Thoracic aorta (tissue), 2 donors: ENCODE data around the gene PTPRE. TPM values are rescaled to one million over a fixed set of nuclear protein-coding genes. Genes with fewer than 3 reads are reported as not detected.
A peak's percentile ranks its signal among the peaks of the same experiment; 100 is the strongest.

ENCODE experiments used
- ATAC-seq: fragments of 150-250 bp; one replicate; pipeline ENCODE4 v1.8.0; 2017; ENCODE audit warnings: low read depth; ENCODE audit not compliant: insufficient number of reproducible peaks, low FRiP score
- DNase-seq: peaks from one replicate; pipeline ENCODE4 v3.0.0-alpha.2; 2020; ENCODE audit warnings: low spot score
- H3K27ac ChIP-seq, 2 donors: fragments of 200-600 bp; sonication (generic); 1 replicate in 1 of 2; 2 replicates in 1 of 2; pipeline ENCODE4 v1.5.1; 2016; ENCODE audit warnings: mild to moderate bottlenecking in 2 of 2, moderate library complexity in 2 of 2
- H3K27me3 ChIP-seq: fragments of 200-600 bp; sonication (generic); replicated peaks from 2 replicates; pipeline ENCODE4 v1.6.0; 2016; ENCODE audit warnings: mild to moderate bottlenecking; ENCODE audit not compliant: insufficient read depth
- H3K36me3 ChIP-seq: fragments of 200-600 bp; sonication (generic); one replicate; pipeline ENCODE4 v1.5.1; 2016
- H3K4me1 ChIP-seq, 2 donors: fragments of 200-600 bp; sonication (generic); 1 replicate in 1 of 2; 2 replicates in 1 of 2; pipeline versions ENCODE4 v1.5.1 to v1.6.0; 2016; ENCODE audit warnings: low read depth in 2 of 2, mild to moderate bottlenecking in 1 of 2; ENCODE audit not compliant: control insufficient read depth in 1 of 2
- H3K4me3 ChIP-seq: fragments of 200-600 bp; sonication (generic); 2 replicates; pipeline ENCODE4 v1.5.1; 2016; ENCODE audit warnings: mild to moderate bottlenecking
- H3K9me3 ChIP-seq: fragments of 200-600 bp; sonication (generic); 2 replicates; pipeline ENCODE4 v1.5.1; 2016
- total RNA-seq, 2 donors: library from RNA; depleted of rRNA; stranded (reverse); fragments of >200 nt; gene quantifications; one replicate each; pipeline versions ENCODE4 v1.1.0 to v1.2.3, GENCODE V29; 2016
- TF ChIP-seq, protein P1 (sequence below): fragments of 200-600 bp; sonication (generic); IDR thresholded peaks from one replicate; pipeline ENCODE4 v1.5.1; 2019; ENCODE audit warnings: antibody characterized with exemption

The PTPRE gene
- total RNA-seq, 2 donors from 2014 or later: 41.9 to 45.1 TPM

DNA sequence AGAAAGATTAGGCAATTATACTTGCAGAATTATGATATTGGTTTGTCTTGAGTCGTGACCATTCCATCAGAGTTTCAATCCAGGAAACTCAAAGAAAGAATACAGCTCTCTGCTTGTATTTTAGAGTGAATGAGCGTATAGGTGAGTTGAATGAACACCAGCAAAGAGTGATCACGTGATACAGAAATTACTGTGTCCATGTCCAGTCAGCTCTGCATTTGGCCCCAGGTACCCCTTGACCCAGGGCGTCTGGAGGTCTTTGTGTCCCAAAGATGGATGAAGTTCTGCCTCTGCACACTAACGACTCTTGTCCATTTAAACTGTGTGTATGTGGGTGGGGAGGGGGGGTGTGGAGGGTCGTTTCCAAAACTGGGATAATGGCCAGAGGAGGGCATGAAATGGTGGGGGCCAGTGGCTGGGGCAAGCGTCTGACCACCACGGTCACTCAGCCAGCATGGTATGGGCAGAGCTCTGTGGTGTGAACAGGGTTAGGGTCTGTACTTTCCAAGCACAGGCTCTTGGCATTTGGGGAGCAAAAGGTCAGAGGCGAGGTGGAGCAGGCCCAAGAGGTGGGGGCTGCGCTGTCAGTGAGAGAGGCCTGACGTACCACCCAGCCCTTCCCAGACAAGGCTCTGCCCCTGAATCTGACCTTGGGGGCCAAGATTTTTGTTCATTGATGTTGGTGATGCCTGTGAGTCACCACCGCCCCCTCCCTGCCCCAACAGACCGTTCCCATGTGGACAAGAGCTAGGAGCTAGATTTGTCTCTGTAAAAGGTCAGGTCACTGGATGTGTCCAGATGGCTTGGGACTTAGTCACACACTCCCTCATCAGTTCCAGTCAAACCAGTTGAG is 1.4 kb downstream of the PTPRE start:
- H3K27me3 ChIP-seq: no peaks in the 10 kb centered on the region
- TF ChIP-seq, protein P1, sequence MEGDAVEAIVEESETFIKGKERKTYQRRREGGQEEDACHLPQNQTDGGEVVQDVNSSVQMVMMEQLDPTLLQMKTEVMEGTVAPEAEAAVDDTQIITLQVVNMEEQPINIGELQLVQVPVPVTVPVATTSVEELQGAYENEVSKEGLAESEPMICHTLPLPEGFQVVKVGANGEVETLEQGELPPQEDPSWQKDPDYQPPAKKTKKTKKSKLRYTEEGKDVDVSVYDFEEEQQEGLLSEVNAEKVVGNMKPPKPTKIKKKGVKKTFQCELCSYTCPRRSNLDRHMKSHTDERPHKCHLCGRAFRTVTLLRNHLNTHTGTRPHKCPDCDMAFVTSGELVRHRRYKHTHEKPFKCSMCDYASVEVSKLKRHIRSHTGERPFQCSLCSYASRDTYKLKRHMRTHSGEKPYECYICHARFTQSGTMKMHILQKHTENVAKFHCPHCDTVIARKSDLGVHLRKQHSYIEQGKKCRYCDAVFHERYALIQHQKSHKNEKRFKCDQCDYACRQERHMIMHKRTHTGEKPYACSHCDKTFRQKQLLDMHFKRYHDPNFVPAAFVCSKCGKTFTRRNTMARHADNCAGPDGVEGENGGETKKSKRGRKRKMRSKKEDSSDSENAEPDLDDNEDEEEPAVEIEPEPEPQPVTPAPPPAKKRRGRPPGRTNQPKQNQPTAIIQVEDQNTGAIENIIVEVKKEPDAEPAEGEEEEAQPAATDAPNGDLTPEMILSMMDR: no peak
- no peaks in the 10 kb centered on the region for H3K9me3 ChIP-seq
- H3K36me3 ChIP-seq: no peaks in the 10 kb centered on the region
- H3K4me3 ChIP-seq: peak overlapping the region; percentile 90
- no peak for DNase-seq
- no peak for ATAC-seq
- H3K4me1 ChIP-seq: peaks cover 3 to 27% of the 10 kb centered on the region in 2 donors
- H3K27ac ChIP-seq: peak overlapping the region in 1 of 2 donors; percentile 81

DNA sequence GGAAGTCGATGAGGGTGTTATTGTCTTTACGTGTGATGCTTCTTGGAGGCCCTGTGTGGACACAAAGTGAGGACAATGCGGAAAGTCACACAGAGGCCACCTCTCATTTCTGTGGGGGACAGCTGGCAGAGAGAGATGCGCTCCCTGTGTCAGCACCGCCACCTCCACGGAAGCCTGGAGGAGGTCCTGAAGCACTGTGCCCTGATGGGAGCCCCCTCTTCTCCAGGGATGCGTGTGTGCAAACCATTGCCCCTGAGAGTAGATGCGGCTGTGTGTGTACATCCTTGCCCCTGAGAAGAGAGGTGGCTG is 2.0 kb downstream of the PTPRE start:
- H3K9me3 ChIP-seq: no peaks in the 10 kb centered on the region
- TF ChIP-seq, protein P1: no peak
- peaks cover 3 to 27% of the 10 kb centered on the region in 2 donors for H3K4me1 ChIP-seq
- no peak overlapping the region for H3K27ac ChIP-seq
- ATAC-seq: no peak
- DNase-seq: no peak
- no peaks in the 10 kb centered on the region for H3K27me3 ChIP-seq
- H3K36me3 ChIP-seq: no peaks in the 10 kb centered on the region
- H3K4me3 ChIP-seq: no peak overlapping the region

DNA sequence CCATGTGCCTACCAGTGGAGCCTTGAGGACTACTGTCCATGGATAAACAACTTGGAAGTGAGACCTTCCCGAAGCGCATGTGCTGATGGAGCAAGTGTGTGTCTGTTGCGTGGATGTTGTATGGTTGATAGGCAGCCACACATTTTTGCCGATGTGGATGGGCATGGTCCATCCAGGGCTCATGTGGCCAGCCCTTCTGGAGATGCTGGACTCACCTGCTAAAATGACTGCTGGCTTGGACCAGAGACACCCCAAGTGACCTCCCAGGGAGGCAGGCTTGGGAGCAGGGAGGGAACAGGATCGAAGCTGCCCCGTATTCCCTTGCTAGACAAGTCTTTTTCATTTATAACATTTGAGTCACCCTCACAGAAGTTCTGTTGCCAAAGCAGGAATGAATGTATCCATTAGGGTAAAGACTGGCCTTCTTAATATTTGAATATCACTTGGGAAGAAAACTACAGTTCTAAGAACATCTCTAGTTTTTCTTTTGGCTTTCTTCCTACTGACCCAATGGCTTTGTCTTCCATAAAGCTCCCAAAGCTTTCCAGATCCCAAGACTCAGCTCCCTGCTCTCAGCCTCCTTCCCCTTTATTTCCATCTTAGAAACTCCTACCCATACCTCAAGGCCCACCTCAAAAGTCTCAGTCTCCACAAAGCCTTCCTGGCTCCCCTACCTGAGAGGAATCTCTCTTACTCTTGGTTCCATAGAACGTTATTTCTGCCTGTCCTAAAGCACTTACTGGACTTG is 3.0 kb downstream of the PTPRE start:
- ATAC-seq: no peak
- no peak overlapping the region for H3K4me3 ChIP-seq
- H3K9me3 ChIP-seq: no peaks in the 10 kb centered on the region
- TF ChIP-seq, protein P1: no peak
- no peak for DNase-seq
- peaks cover 3 to 27% of the 10 kb centered on the region in 2 donors for H3K4me1 ChIP-seq
- no peak overlapping the region for H3K27ac ChIP-seq
- no peaks in the 10 kb centered on the region for H3K36me3 ChIP-seq
- no peaks in the 10 kb centered on the region for H3K27me3 ChIP-seq

DNA sequence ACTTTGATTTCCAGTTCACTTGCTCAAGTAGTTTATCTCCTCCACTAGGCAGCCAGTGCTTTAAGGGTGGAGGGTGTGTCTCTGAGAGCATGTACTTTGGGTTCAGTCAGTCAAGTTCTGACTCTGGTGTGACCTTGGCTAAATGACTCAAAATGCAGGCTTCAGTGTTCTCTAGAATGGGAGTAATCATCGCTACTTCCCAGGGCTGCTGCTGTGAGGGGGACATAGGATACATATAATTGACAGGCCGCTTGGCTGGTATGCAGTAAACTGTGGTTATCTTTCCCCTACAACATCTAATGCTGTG is 3.5 kb downstream of the PTPRE start:
- Histone ChIP-seq H3K4me1 (peaks cover 3 to 27% of the 10 kb centered on the region in 2 donors), H3K9me3 (no peaks in the 10 kb centered on the region), H3K4me3 (no peak overlapping the region), H3K36me3 (no peaks in the 10 kb centered on the region), H3K27me3 (no peaks in the 10 kb centered on the region), H3K27ac (no peak overlapping the region)
- ATAC-seq (no peak), DNase-seq (no peak)
- TF ChIP-seq, protein P1: no peak

DNA sequence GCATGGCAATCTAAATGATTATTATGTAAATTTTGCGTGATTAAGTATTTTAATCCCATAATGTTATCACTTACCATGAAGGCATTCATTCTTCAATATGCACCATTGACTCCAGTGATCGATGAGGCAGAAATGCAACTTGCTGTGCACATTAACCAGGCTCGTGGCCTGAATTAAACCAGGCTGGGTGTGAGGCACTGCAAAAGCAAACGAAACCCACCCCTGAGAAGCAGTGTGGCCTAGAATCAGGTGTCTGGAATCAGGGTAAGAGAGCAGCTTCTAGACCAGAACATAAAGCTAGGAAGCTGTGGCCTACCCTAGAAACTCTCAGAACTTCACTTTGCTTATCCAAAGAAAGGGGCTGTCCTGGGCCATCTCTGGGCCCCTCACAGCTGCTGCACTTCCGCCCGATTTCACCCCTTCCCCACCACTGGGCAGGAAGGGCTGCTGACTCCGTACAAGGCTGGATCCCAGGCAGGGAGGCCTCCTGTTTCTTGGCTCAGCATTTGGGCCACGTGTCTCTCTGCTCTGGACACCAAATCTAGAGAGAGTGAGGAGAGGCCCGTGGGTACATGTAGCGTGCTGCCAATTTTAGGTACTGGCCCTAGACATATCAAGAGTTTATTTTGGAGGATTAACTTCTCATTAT is 4.4 kb downstream of the PTPRE start:
- H3K36me3 ChIP-seq: no peaks in the 10 kb centered on the region
- no peak overlapping the region for H3K4me3 ChIP-seq
- no peak for DNase-seq
- peaks cover 8 to 27% of the 10 kb centered on the region in 2 donors for H3K4me1 ChIP-seq
- H3K9me3 ChIP-seq: no peaks in the 10 kb centered on the region
- peak overlapping the region in 1 of 2 donors; percentile 1 for H3K27ac ChIP-seq
- TF ChIP-seq, protein P1: no peak
- ATAC-seq: no peak
- H3K27me3 ChIP-seq: no peaks in the 10 kb centered on the region
